Measurements from ENCODE around the gene PTPRF. TPM values are rescaled to one million over a fixed set of nuclear protein-coding genes. Genes with fewer than 3 reads are reported as not detected.

Gene PTPRF
- total RNA-seq, 1 donor from 2014 or later = 520 TPM

- no peaks in the 10 kb centered on the region for H3K27me3 Mint-ChIP-seq
- no peak for DNase-seq (ENCODE audit: low spot score, unreplicated experiment)
- no peak for TF ChIP-seq CTCF (IDR thresholded peaks at IDR 0.05; ENCODE audit: unreplicated experiment)
- no peaks in the 10 kb centered on the region for H3K4me1 Mint-ChIP-seq (ENCODE audit: low read depth)
- H3K36me3 Mint-ChIP-seq (ENCODE audit: insufficient read depth) = peaks cover 50% of the 10 kb centered on the region
- H3K4me3 Mint-ChIP-seq (ENCODE audit: low read depth) = no peak overlapping the region
- H3K27ac Mint-ChIP-seq = no peak overlapping the region
- no peaks in the 10 kb centered on the region for H3K9me3 Mint-ChIP-seq (ENCODE audit: low read depth)
Measured at GRCh38 chr1:43673261-43673660, 142.6 kb downstream of the PTPRF start.

Other genes starting within 250 kb of the PTPRF start
- 31.4 and 34.3 TPM in 2 replicates for gene C1orf210, start 245.3 kb upstream of the PTPRF start, total RNA-seq
- gene TIE1, start 229.9 kb upstream of the PTPRF start, total RNA-seq = 0.53 and 1.2 TPM in 2 replicates
- gene MPL, start 193.1 kb upstream of the PTPRF start, total RNA-seq = 0.31 TPM in 1 of 2 replicates, not detected in the other
- 49.4 and 50.9 TPM in 2 replicates for gene CDC20, start 171.9 kb upstream of the PTPRF start, total RNA-seq
- 46.0 and 50.8 TPM in 2 replicates for gene ELOVL1, start 162.9 kb upstream of the PTPRF start, total RNA-seq
- gene MED8, start 141.1 kb upstream of the PTPRF start, total RNA-seq = 30.2 and 30.4 TPM in 2 replicates
- gene SZT2, start 141.0 kb upstream of the PTPRF start, total RNA-seq = 75.4 and 75.7 TPM in 2 replicates
- 52.4 and 58.7 TPM in 2 replicates for gene HYI, start 77.0 kb upstream of the PTPRF start, total RNA-seq
- 110 TPM in 2 replicates for gene KDM4A, start 119.3 kb downstream of the PTPRF start, total RNA-seq
- 14.6 and 14.9 TPM in 2 replicates for gene ST3GAL3, start 176.7 kb downstream of the PTPRF start, total RNA-seq